Transverse colon (tissue), 3 donors: ENCODE data around the gene SMARCD3.

Source experiments
- CTCF ChIP-seq, 5 experiments: fragments of 200-600 bp in 3 of 5; fragments of 450-650 bp in 2 of 5; sonication (generic) in 3 of 5; IDR thresholded peaks; 1 replicate in 2 of 5; 2 replicates in 3 of 5; pipeline ENCODE4 v1.5.1; 2016 to 2017; ENCODE audit warnings: antibody characterized with exemption in 5 of 5, inconsistent platforms in 3 of 5, mild to moderate bottlenecking in 2 of 5, moderate library complexity in 1 of 5
- POLR2A ChIP-seq: fragments of 450-650 bp; IDR thresholded peaks from one replicate; pipeline ENCODE4 v1.6.1; 2016; ENCODE audit warnings: antibody characterized with exemption, mild to moderate bottlenecking, moderate library complexity

GRCh38 chr7:151249034-151249731, 689 bp upstream of the SMARCD3 start:
- no peak for TF ChIP-seq POLR2A
- TF ChIP-seq CTCF (IDR thresholded peaks at IDR 0.05) = no peak
